Hepatocyte (in vitro differentiated cells): ENCODE data around the gene LLPH.

Experiments
- EZH2phosphoT487 ChIP-seq: fragments of 200-600 bp; sonication (generic); IDR thresholded peaks from one replicate; pipeline ENCODE4 v1.6.1; 2018; ENCODE audit warnings: antibody characterized with exemption, mild to moderate bottlenecking, low read depth, moderate library complexity; ENCODE audit not compliant: unreplicated experiment, severe bottlenecking
- TF ChIP-seq, protein P1 (sequence below): fragments of 200-600 bp; sonication (generic); IDR thresholded peaks from 2 replicates; pipeline ENCODE4 v1.5.1; 2016; ENCODE audit warnings: antibody characterized with exemption, mild to moderate bottlenecking; ENCODE audit not compliant: poor library complexity

DNA sequence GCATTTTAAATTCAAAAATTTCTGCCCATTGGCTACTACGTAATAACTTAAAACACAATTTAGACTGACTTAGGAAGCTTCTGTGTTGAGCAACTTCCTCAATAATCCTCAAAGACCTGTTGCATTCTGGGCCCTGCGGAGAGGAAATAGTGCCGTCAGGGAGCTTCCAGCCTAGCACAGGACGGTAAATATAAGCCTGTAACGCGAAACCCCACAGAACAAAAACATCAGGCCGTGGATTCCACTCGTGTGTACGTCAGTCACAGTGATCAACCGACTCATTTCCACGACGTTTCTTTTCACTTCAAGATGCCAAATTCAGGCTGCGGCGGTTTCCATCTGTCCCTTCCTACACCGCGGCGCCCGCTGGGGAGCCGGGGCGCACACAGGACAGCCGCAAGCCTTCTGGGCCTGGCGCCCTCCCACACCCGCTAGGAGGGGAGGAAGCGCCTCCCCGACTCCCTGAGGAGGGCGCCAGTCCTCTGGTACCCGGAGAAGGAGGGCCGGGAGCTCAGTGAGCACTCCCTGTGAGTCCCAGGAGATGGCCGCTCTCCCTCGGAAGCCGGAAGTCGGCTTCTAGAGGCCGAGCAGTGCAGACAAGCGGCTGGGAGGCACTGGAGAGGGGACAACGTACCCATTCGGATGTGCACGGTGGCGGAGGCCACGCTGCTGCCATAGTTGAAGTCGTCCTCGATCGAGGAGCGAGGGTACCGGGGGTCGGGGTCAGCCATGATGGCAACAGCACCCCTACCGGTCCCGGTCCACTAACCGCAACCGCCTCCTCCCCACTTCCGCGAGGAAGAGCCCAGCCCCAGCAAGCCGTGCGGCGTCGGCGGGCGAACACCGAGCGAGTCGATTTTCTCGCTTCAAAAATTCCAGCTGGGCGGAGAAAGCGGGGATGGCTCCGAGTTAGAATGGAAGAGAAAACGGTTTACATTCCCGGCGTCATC lies 38.9 kb upstream of the LLPH start, which contains the start of gene TMBIM4:
- TF ChIP-seq, protein P1, sequence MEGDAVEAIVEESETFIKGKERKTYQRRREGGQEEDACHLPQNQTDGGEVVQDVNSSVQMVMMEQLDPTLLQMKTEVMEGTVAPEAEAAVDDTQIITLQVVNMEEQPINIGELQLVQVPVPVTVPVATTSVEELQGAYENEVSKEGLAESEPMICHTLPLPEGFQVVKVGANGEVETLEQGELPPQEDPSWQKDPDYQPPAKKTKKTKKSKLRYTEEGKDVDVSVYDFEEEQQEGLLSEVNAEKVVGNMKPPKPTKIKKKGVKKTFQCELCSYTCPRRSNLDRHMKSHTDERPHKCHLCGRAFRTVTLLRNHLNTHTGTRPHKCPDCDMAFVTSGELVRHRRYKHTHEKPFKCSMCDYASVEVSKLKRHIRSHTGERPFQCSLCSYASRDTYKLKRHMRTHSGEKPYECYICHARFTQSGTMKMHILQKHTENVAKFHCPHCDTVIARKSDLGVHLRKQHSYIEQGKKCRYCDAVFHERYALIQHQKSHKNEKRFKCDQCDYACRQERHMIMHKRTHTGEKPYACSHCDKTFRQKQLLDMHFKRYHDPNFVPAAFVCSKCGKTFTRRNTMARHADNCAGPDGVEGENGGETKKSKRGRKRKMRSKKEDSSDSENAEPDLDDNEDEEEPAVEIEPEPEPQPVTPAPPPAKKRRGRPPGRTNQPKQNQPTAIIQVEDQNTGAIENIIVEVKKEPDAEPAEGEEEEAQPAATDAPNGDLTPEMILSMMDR, result peak; percentile 52
- no peak for TF ChIP-seq EZH2phosphoT487
